KMS-11 (cell line): ENCODE measurements around the gene PTK6.

Experiments used
- H2AFZ ChIP-seq: fragments of 200-600 bp; sonication (generic); 2 replicates; pipeline ENCODE4 v1.6.1; 2016; ENCODE audit warnings: antibody characterized with exemption, mixed run types, low read depth
- H3K27ac ChIP-seq: fragments of 200-600 bp; sonication (generic); 2 replicates; pipeline ENCODE4 v1.6.1; 2016; ENCODE audit warnings: mild to moderate bottlenecking, mixed run types
- H3K27me3 ChIP-seq: fragments of 200-600 bp; sonication (generic); 2 replicates; pipeline ENCODE4 v1.6.1; 2017; ENCODE audit warnings: mild to moderate bottlenecking, low read depth, mixed run types, moderate library complexity; ENCODE audit not compliant: insufficient read depth
- H3K36me3 ChIP-seq: fragments of 200-600 bp; sonication (generic); 2 replicates; pipeline ENCODE4 v1.6.1; 2017; ENCODE audit warnings: mild to moderate bottlenecking, mixed run types; ENCODE audit not compliant: insufficient read depth
- H3K4me1 ChIP-seq: fragments of 200-600 bp; sonication (generic); 2 replicates; pipeline ENCODE4 v1.6.1; 2016; ENCODE audit warnings: mild to moderate bottlenecking, low read depth, mixed run types; ENCODE audit not compliant: poor library complexity, severe bottlenecking
- H3K4me2 ChIP-seq: fragments of 200-600 bp; sonication (generic); 2 replicates; pipeline ENCODE4 v1.7.0; 2016; ENCODE audit warnings: mild to moderate bottlenecking, mixed run types
- H3K4me3 ChIP-seq: fragments of 200-600 bp; sonication (generic); IDR thresholded peaks from 2 replicates; pipeline ENCODE4 v1.6.1; 2017; ENCODE audit warnings: low read depth, low read length, mixed read lengths; ENCODE audit not compliant: insufficient read depth
- H3K79me2 ChIP-seq: fragments of 200-600 bp; sonication (generic); 2 replicates; pipeline ENCODE4 v1.6.1; 2016; ENCODE audit warnings: low read depth, mixed run types; ENCODE audit not compliant: insufficient read depth
- H3K9ac ChIP-seq: fragments of 200-600 bp; sonication (generic); 2 replicates; pipeline ENCODE4 v1.6.1; 2016; ENCODE audit warnings: mild to moderate bottlenecking, mixed run types
- H4K20me1 ChIP-seq: fragments of 200-600 bp; sonication (generic); 2 replicates; pipeline ENCODE4 v1.6.1; 2016; ENCODE audit warnings: mild to moderate bottlenecking, mixed run types; ENCODE audit not compliant: insufficient read depth
- CTCF ChIP-seq: fragments of 200-600 bp; sonication (generic); conservative IDR thresholded peaks from 2 replicates; pipeline ENCODE4 v1.6.1; 2017; ENCODE audit warnings: low read depth, mild to moderate bottlenecking, antibody characterized with exemption, low read length, moderate library complexity, mixed read lengths

The PTK6 gene

GRCh38 chr20:63495741-63496595 is 41.2 kb downstream of the PTK6 start:
- Histone ChIP-seq H3K4me1 (no peaks in the 10 kb centered on the region), H3K27ac (no peak overlapping the region), H2AFZ (no peak overlapping the region), H3K27me3 (peaks cover 67% of the 10 kb centered on the region), H3K9ac (no peak overlapping the region), H3K4me2 (peak overlapping the region; percentile 34; the same call in 1 of the 2 replicates), H3K4me3 (no peak overlapping the region), H3K36me3 (no peaks in the 10 kb centered on the region), H3K79me2 (no peaks in the 10 kb centered on the region), H4K20me1 (no peaks in the 10 kb centered on the region)
- peak; percentile 94 for TF ChIP-seq CTCF

- Histone ChIP-seq H4K20me1 (no peaks in the 10 kb centered on the region), H3K79me2 (no peaks in the 10 kb centered on the region), H3K27me3 (peaks cover 70% of the 10 kb centered on the region)
These were observed 41.9 kb downstream of the PTK6 start for GRCh38 chr20:63495167-63495720.

DNA sequence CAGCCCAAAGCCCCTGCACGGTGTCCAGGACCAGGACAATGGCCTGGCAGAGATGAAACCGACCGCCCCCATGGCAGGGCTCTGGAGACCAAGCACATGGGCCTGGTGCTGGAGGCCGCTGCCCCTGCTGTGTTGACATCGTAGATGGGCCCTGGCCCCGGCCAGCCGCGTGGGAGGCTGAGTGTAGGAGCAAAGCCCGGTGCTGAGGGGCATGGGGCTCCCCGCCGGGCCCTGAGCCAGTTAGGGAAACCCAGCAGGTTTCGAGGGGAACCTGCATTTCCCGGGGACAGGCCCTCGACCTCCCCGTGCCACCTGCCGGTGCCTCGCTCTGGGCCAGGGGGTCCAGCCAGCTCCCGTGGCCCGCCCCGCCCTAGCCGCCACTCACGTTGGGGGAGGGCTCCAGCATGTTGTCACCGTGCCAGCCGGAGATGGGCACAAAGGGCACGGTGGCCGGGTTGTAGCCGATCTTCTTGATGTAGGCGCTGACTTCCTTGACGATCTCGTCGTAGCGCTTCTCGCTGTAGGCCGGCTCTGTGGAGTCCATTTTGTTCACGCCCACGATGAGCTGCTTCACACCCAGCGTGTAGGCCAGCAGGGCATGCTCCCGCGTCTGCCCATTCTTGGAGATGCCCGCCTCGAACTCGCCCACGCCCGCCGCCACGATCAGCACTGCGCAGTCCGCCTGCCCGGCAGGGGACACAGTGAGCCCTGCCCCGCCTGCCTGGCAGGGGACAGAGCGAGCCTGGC is 42.6 kb downstream of the PTK6 start:
- H4K20me1 ChIP-seq = no peaks in the 10 kb centered on the region
- peaks cover 74% of the 10 kb centered on the region for H3K27me3 ChIP-seq
- no peak overlapping the region for H3K27ac ChIP-seq
- H3K4me2 ChIP-seq = no peak overlapping the region
- no peak overlapping the region for H3K9ac ChIP-seq
- H3K4me3 ChIP-seq = no peak overlapping the region
- no peaks in the 10 kb centered on the region for H3K4me1 ChIP-seq
- no peaks in the 10 kb centered on the region for H3K36me3 ChIP-seq
- H2AFZ ChIP-seq = no peak overlapping the region
- TF ChIP-seq CTCF = no peak
- H3K79me2 ChIP-seq = no peaks in the 10 kb centered on the region

More at GRCh38 chr20:63495167-63495720, 41.9 kb downstream of the PTK6 start:
- no peak overlapping the region for H2AFZ ChIP-seq
- H3K27ac ChIP-seq = no peak overlapping the region
- no peaks in the 10 kb centered on the region for H3K36me3 ChIP-seq
- no peaks in the 10 kb centered on the region for H3K4me1 ChIP-seq
- no peak overlapping the region for H3K4me2 ChIP-seq
- H3K4me3 ChIP-seq = no peak overlapping the region
- TF ChIP-seq CTCF = no peak
- no peak overlapping the region for H3K9ac ChIP-seq

GRCh38 chr20:63494084-63494419 is 43.1 kb downstream of the PTK6 start:
- Histone ChIP-seq H4K20me1 (no peaks in the 10 kb centered on the region), H3K36me3 (no peaks in the 10 kb centered on the region), H3K4me2 (no peak overlapping the region), H2AFZ (no peak overlapping the region), H3K79me2 (no peaks in the 10 kb centered on the region), H3K27me3 (peaks cover 76% of the 10 kb centered on the region), H3K4me3 (no peak overlapping the region), H3K4me1 (no peaks in the 10 kb centered on the region), H3K27ac (no peak overlapping the region), H3K9ac (no peak overlapping the region)
- TF ChIP-seq CTCF = no peak
